GM21447 (cell line): ENCODE measurements around the gene DNAJC16.
"Not testable (repeated sequence)": the region's sequence is repeated elsewhere in the genome, so short reads cannot be mapped to it uniquely, and the experiment has no call there.

Experiments used
- ATAC-seq: cut with Tn5 transposase; IDR thresholded peaks from one replicate; pipeline ENCODE4 v1.9.1; 2021; ENCODE audit not compliant: unreplicated experiment

DNAJC16 gene

DNA sequence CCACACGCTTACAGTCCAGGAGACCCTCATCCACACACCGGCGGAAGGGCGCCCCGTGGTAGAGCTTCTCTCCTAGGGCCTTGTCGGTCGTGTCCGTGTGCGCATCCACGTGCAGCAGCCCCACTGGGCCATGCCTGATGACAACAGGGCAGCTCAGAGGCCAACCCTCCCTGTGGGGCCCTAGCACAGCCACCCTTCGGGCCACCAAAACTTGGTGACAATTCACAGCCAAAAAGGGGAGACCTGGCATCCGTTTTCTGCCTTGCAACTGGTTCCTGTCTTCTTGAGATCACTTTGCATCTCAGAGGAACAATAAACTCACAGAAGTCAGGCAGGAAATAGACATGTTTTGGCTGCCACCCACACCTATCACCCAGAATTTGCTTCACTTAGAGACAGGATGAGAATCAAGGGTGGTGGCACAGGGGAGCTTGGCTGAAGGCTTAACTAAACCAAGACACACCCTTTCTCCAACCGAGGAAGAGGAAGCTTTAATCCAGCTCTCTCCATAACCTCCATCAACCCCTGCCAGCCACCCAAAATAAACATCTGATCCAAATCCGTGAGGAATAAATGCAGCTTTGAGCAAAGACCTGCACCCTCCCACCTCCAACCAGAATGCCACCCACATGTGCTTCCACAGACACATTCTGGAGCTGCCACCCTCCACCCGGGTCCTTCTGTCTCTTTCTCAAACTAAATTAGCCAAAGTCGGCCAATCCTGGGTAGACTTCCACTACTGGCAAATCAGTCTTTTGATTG is 52.5 kb downstream of the DNAJC16 start:
- ATAC-seq, result no peak

DNA sequence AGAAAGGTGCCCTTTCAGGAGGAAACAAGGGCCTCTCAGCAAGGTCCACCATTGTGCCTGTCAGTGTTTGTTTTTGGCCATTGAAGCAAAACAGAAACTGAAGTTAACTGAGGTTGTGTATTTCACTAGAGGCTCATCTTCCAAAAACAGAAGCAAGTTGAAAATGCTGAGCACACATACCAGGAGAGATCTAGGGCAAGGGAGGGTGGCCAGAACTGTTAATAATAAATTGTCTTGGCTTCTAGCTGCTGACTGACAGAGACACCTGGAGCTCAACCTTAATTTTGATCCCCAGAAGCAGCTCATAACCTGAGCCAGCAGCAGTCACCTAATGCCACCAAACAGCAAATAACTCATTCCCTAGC is 53.0 kb downstream of the DNAJC16 start:
- ATAC-seq, result no peak

DNA sequence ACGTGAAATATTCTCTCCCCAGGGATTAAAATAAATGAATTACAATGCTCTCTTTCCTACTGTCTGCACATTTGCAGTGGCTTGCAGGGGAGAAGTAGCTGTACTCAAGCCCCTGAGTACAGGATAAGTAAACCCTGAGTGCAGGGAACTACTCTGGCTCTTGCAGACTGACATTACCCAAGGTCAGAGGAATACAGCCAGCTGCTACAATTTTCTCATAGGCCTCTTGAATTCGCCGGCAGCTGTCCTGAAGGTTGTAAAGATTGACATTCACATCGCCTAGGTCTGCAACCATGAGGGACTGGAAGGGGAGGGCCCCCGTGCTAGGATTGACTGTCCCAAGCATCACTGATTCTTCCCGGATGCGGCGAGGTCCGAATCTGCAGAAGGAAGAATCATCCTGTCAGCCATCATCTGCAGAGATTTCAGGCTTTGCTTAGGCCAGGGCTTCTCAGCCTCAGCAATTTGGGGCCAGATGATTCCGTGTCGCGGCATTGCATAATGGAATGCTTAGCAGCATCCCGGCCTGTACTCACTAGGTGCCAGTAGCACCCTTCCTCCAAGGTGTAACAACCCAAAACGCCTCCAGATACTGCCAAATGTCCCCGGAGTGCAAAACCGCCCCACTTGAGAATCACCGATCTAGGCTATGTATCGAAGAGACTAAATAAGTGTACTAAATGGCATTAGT is 56.5 kb downstream of the DNAJC16 start:
- no peak for ATAC-seq

DNA sequence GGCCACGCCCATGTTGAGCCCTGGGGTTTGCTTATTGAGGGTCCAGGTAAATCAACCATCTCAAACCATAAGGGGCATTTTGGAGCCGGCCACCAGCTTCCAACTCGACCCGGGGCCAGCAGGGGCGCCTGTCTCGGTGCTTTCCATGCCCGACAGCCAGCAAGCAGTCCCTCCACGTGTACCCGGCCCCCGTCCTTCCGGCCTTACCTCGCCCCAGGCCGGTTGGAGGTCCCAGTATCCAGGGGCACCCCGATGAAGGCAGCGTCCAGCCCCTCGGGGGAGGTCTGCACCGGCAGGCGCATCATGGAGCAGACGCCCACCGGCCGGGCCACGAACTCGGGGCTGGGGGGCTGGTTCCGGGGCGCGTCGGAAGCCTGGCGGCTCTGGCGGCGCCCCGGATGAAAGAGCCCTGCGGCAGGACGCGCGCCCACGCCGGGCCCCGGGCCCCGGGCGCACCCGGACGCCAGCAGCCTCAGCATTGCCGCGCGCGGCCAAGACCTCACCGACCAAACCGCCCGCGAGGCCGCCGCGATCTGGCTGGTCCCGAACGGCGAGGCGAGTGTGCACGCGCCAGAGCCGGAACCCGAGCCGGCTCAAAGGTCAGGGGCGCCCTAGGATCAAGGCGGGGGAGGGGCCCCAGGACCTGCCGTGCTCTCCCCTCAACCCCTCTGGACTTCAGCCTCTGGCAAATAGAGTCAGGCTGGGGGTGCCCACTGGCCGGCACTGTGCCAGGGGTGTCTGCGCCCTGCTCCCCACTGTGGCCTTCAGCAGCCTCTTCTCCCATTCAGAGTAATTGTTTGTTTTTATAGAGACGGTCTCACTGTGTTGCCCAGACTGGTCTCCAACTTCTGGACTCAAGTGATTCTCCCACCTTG is 58.1 kb downstream of the DNAJC16 start, which contains the start of gene AGMAT:
Gene AGMAT (minus strand): TSS at position 563 of the 875 bp plus-strand sequence. CDS start 84 bp downstream, at position 479.
- ATAC-seq, result peak; percentile 46

DNA sequence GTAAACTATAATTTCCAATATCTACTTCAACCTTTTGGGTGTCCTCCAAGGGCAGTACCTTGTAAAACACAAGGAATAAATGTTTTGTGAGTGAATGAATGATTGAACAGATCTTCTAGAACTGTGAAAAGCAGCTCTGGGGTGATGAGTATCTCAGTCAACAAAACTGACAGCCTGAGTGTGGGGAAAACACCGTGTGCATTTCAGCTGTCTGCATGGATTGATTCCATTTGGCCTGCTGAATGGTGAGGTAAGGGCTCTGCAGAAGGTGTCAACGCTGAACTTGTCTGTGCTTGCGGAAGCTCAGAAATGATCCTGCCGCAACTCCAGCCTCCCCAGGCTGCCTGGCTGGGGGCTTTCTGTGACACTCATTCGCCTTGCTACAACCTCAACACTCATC is 65.6 kb downstream of the DNAJC16 start:
- ATAC-seq, result no peak

DNA sequence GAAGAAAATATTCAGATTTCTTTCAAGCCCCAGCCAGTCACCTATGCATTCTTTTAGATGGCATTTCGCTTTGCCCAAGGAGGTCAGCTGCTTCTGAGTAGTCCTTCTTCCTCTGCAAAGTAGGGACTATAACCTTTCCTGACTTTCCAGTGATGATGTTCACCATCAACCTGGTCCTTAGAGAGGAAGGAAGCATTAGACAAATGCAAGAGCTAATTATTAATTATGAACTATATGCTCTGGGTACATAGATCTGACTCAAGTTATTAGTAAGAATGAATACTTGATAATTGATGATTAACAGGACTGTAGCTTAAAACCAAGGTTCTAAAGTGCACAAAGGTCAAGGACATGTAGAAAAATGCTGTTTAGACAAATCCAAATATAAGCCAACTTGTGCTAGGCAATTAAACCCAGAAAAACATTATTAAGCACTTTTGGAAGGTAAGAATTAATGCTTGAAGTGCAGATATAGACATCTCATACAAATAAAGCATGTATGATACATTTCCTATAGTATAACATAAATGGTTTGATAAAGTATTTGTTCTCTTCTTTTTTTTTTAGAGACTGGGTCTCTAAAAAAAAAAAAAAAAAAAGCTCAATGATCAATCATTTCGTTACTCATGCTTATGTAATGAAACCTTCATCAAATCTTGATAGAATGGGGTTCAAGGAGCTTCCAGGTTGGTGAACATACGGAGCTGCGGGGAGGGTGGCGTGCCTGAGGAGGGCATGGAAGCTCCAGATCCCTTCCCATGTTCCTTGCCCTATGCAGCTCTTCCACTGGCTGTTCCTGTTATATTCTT is 69.4 kb downstream of the DNAJC16 start:
- no peak for ATAC-seq

DNA sequence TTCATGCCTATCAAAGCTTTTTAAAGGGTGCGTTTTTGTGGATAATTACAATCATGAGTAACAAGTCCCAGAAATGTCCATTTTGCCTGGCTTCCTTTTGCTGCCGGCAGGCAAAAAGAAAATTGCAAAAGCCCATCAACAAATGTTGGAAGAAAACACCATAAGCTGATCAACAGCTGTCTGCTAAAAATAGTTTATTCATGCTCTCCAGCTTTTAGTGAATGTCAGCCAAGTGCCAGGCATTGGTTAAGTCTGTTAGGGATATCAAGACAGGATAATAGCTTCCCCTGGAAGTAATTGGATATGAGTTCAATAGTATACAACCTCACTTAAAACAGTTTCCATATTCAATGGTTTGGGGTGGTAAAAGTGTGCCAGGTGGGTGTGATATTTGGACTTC is 71.8 kb downstream of the DNAJC16 start:
- no peak for ATAC-seq

DNA sequence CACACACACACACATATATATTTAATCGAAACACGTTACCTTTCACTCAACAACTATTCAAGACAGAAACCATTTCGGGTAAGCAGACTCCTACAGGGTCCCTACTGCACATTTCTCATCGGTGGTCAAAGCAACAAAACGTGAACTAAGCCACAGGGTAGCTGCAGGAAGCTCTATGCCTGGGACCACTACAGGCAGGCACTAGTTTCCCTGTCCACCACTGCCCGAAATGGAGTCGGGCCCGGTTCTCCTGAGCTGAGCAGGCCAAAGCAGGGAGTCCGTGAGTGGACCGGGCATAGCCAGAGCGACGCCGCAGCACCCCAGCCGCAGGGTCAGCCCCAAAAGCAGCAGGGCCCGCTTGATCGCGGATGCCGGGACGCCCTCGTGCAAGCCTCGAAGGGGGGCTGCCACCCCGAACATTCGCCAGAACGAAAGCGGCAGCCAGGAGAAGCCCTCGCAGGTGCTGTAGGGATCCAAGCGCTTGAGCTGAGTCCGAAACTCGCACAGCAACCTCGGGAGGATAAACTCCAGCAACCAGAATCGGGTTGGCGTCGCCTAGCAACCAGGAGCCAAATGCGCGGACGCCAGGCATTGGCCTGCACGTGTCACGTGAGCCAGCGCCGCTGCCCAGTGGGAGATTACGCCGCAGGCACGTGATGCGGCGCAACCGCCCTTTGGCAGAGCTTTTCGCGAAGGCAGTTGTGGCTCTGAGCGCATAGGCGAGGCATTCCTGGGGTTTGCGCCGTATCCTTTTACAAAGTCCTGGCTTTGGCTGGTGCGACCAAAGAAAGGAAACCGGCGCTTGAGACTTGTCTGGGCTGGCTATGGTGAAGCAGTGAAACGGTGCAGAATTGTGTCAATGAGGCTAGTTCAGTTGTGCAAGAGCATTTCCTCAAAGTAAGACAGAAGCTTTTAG is 76.7 kb downstream of the DNAJC16 start:
- ATAC-seq, result peak; percentile 82

DNA sequence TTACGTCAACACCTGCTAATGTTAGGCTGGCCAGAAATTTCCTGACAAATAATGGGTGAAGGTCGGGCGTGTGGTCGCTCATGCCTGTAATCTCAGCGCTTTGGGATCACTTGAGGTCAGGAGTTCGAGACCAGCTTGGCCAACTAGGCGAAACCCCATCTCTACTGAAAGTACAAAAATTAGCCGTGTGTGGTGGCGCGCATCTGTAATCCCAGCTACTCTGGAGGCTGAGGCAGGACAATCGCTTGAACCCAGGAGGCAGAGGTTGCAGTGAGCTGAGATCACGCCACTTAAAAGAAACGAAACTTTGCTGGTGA is 77.3 kb downstream of the DNAJC16 start:
- not testable (repeated sequence) for ATAC-seq

DNA sequence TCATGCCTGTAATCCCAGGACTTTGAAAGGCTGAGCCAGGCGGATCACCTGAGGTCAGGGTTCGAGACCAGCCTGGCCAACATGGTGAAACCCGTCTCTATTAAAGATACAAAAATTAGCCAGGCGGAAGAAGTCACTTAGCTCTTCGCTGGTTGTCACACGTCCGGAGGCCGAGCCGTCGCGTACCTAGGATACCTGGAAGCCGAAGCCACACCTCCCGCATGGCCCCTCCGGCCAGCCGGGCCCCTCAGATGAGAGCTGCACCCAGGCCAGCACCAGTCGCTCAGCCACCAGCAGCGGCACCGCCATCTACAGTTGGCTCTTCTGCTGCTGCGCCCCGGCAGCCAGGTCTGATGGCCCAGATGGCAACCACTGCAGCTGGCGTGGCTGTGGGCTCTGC is 77.8 kb downstream of the DNAJC16 start:
- not testable (repeated sequence) for ATAC-seq

DNA sequence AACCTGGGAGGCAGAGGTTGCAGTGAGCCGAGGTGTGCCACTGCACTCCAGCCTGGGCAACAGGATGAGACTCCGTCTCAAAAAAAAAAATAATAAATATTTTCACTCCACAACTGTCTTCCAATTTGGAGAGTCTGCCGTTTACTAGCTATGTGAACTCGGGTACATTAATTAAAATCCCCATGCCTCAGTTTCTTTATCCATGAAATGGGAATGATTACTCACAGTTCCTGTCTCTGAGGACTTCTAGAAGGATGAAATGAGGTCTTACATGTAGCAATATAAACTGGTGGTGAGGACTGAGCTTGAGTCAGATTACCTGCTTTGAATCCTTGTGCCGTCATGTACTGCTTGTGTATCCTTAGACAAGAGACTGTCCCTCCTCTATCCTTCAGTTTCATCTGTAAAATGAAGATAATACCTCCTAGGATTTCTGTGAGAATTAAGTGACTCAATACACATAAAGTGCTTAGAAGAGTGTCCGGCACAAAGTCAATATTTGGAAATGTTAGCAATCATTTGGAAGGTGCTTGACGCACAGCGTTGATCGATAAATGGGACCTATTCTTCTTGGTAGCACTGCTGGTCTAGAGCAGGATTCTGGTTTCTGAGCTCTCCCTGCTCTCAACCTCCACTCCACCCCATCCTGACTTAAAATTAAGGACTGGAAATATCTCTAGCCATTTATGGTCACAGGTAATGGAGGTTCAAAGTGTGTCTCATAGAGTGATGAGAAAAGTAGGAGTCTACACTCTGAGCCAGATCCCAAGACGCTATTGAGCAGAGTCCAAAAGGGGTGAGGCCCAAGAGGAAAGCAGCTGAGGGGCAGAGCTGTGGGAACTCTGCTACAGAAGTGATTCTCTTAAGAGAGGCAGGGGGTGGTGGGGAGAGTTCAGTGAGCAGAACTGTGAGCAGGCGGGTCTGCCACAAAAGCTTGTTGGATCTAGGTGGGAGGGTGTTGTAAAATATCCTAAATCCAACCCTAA is 79.0 kb downstream of the DNAJC16 start:
- no peak for ATAC-seq

DNA sequence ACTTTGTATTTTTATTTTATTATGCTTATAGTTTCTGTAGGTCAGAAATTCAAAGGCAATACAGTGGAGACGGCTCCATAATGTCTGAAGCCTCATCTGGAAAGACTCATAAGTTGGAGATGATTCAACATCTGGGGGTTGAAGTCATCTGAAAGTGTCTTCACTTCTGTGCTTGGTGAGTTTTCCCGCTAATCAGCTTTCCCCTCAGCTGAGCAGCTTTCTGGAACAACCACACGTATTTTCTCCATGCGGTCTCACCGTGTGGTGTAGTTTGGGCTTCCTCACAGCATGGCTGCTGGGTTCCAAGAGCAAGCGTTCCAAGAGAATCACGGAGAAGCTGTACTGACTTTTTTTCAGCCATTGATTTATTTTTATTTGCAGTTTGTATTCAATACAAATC is 83.0 kb downstream of the DNAJC16 start:
- ATAC-seq, result no peak

DNA sequence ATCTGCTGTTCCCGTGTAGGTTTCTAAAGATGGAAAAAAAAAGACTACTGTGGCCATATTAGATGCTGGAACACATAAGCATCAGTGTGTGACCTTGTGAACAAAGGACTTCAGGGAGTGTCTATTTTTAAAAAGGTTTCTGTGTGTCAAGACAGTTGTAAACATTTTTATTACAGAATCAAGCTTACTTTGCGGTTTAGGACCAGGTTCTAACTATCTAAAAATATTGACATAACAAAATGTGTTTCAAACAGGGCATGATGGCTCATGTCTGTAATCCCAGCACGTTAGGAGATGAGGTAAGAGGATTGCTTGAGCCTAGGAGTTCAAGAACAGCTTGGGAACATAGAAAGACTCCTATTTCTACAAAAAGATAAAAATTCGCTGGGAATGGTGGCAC is 83.5 kb downstream of the DNAJC16 start:
- no peak for ATAC-seq

DNA sequence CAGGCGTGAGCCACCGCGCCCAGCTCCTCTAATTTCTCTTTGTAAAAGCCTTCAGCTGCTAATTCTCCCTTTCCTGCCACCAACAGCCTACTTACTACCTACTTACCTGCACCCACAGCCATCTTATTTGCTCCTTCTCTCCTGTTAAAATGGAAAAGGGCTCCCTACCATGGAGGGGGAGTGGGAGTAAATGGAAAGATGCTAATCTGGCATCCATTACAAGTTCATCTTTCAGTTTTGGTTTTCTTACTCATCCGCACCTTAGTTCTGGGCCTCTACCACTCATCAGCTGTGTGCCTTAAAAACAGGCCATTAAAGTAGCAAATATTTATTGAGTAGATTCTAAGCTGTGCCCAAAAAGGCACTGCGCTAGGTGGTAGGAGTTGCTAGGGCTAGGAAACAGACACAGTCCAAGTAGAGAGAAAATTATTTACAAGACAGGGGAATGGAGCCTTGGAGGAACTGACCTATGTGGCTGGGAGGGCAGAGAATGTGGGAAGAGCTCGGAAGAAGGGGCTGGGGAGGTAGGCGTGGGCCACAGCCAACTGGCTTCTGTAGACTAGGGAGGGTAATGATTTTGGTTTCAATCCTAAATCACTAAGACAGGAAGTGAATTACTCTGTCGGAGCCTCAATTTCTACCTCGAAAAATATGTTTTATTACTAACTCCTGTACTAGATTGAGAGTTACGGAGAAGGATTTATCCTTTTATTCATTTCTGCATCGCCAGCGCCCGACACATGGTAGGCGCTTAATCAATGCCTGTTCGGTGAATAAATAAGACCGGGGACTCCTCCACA is 89.9 kb downstream of the DNAJC16 start:
- peak; percentile 12 for ATAC-seq

DNA sequence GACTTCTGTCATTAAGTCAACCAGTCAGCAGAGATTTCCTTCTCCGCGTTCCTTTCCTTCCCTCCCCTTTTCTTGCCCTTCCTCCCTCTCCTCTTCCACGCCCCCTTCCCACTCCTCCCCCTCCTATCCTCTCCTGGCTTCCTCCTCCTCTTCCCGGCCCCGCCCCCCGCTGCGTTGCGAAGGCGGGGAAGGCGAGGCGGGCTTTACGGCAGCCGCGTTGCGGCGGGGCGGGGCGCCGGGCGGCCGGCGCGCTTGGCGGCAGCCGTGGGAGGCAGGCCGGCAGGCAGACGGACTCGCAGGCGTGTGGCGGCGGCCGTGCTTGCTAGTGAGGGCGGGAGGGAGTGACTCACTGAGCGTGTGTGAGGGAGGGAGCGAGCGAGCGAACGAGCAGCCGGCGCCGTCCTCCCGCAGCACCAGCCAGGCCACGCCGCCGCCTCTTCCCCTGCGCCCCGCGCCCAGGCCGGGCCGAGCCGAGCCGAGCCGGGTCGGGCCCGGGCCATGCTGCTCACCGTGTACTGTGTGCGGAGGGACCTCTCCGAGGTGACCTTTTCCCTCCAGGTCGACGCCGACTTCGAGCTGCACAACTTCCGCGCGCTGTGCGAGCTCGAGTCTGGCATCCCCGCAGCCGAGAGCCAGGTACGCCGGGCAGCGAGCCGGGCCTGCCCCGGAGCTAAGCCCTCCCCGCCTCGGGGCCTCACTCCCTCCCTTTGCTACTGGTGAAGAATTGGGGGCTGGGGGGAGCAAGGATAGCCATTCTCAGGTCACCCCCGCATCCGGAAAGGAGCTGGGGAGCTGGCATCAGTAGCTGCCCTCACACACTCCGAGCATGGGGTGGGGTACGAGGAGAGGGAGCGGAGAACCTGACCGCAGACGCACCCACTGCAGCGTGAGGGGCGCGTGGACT is 90.8 kb downstream of the DNAJC16 start, which contains the start of gene DDI2:
Gene DDI2 (plus strand): TSS at position 286 of the 904 bp plus-strand sequence. CDS start 213 bp downstream, at position 499.
- ATAC-seq, result peak; percentile 55

DNA sequence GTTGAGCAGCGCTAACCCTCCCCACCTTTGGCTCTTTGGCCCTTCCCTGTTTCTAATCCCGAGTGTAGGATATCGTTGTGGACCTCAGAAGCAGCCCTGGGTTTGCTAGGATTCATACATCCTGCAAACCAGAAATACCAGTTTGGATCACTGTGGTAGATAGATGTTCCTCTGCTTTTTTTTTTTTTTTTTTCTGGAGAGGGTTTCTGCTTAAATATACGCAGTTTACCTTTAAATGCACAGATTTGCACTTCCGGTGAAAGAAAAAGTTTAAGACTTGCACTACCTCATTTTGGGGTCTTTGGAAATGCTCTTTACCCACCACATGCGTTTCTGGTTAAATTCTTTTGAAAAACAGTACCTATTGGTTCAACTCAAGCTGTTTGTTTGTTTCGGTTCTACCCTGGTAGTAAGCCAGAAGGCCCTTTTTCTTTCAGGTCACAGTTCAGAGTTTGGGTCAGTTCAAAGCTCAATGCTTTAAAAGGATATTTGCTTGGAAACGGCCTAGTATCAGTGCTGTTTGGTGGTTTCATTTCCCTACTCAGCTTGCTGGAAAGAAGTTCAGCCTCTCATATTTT is 91.5 kb downstream of the DNAJC16 start:
- peak; percentile 45 for ATAC-seq
